HG03565 (cell line): ENCODE data around the gene KIF21A.

Experiments
- ATAC-seq: cut with Tn5 transposase; IDR thresholded peaks from one replicate; pipeline ENCODE4 v1.9.1; 2021; ENCODE audit warnings: mild to moderate bottlenecking, moderate library complexity; ENCODE audit not compliant: unreplicated experiment

Gene KIF21A

GRCh38 chr12:39292125-39292630 lies 150.7 kb downstream of the KIF21A start:
- ATAC-seq: no peak

- no peak for ATAC-seq
Measured at GRCh38 chr12:39287817-39288216, 155.1 kb downstream of the KIF21A start.

DNA sequence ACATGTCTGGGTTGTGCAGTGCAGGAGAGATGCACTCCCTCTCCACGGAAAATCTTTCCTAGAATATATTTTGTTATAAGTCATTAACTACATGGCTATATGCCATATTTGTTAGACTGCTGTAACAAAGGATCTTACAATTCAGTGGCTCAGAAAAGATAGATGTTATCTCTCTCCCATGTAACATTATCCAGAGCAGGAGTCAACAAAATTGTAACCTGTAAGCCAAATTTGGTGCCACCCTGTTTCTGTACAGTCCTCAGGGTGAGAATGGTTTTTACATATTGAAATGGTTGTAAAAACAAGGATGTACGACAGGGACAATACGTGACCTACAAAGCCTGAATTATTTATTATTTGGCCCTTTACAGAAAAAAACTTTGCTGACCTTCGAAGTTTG lies 155.5 kb downstream of the KIF21A start:
- no peak for ATAC-seq

GRCh38 chr12:39278426-39278825 lies 164.5 kb downstream of the KIF21A start:
- ATAC-seq: no peak

- ATAC-seq: peak; percentile 54
Measured at GRCh38 chr12:39277416-39277815, 165.5 kb downstream of the KIF21A start.

DNA sequence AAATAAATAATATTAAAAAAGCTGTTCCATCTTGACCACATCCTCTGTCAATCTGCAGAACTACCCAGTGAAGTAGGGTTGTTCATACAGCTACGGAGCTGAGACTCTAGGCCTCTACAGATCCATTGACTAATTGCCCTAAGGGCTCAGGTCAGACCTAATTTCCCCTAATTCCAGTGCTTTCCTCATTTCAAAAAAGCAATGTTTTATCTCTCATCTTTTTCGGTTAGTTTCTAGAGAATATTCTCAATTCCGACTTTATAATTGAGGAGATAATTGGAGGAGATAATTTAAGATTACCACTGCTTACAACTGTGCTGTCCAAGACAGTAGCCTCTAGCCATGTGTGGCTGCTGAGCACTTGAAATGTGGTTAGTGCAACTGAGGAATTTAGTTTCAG lies 167.1 kb downstream of the KIF21A start:
- no peak for ATAC-seq

- ATAC-seq: no peak
Measured at GRCh38 chr12:39272871-39273655, 169.9 kb downstream of the KIF21A start.

- no peak for ATAC-seq
Measured at GRCh38 chr12:39269492-39269891, 173.4 kb downstream of the KIF21A start.

- ATAC-seq: no peak
Measured at GRCh38 chr12:39267886-39268285, 175.0 kb downstream of the KIF21A start.

GRCh38 chr12:39252628-39253027 lies 190.3 kb downstream of the KIF21A start:
- ATAC-seq: no peak
